ENCODE measurements around the gene EFNA5. TPM values are rescaled to one million over a fixed set of nuclear protein-coding genes. Genes with fewer than 3 reads are reported as not detected.

The EFNA5 gene
- total RNA-seq, 1 experiment from 2014 or later, result 0.22 TPM

- intact Hi-C loops (cut with micrococcal nuclease), result no loop called here
- H3K36me3 ChIP-seq (ENCODE audit: control insufficient read depth in 1 of 2, insufficient read depth in 2 of 2, low read length in 2 of 2), result no peaks in the 10 kb centered on the region
- TF ChIP-seq SRF (IDR thresholded peaks at IDR 0.05; ENCODE audit: low read depth), result no peak
- TF ChIP-seq, protein P1, sequence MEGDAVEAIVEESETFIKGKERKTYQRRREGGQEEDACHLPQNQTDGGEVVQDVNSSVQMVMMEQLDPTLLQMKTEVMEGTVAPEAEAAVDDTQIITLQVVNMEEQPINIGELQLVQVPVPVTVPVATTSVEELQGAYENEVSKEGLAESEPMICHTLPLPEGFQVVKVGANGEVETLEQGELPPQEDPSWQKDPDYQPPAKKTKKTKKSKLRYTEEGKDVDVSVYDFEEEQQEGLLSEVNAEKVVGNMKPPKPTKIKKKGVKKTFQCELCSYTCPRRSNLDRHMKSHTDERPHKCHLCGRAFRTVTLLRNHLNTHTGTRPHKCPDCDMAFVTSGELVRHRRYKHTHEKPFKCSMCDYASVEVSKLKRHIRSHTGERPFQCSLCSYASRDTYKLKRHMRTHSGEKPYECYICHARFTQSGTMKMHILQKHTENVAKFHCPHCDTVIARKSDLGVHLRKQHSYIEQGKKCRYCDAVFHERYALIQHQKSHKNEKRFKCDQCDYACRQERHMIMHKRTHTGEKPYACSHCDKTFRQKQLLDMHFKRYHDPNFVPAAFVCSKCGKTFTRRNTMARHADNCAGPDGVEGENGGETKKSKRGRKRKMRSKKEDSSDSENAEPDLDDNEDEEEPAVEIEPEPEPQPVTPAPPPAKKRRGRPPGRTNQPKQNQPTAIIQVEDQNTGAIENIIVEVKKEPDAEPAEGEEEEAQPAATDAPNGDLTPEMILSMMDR (IDR thresholded peaks at IDR 0.05 in 2 of 3, conservative IDR thresholded peaks at IDR 0.05 in 1 of 3; ENCODE audit: borderline replicate concordance in 1 of 3, insufficient read depth in 1 of 3, low read depth in 2 of 3, low read length in 2 of 3), result no peak
- TF ChIP-seq ELF1 (IDR thresholded peaks at IDR 0.05; ENCODE audit: borderline replicate concordance, low read depth), result no peak
- no peak for TF ChIP-seq RAD21 (IDR thresholded peaks at IDR 0.05; ENCODE audit: low read depth)
- TF ChIP-seq, protein P2, sequence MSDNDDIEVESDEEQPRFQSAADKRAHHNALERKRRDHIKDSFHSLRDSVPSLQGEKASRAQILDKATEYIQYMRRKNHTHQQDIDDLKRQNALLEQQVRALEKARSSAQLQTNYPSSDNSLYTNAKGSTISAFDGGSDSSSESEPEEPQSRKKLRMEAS (IDR thresholded peaks at IDR 0.05), result no peak
- ChIA-PET POLR2A (no interaction called here), CTCF (interaction anchor here (4.6 kb wide), 1 partner anchor 11 kb away, joined by 20 read pairs; no protein-coding TSS in a partner anchor), RAD21 (ENCODE audit: low non-redundant PET in 1 of 2, low total read pairs in 2 of 2, uncharacterized antibody in 2 of 2, unreplicated experiment in 2 of 2) (no interaction called here)
- H3K4me2 ChIP-seq (ENCODE audit: low read length), result no peak overlapping the region
- H3K9me2 ChIP-seq (ENCODE audit: insufficient read depth), result no peaks in the 10 kb centered on the region
- DNase-seq (ENCODE audit: low read depth, low spot score) (no peak), ATAC-seq (no peak)
- no peaks in the 10 kb centered on the region for H3K79me2 ChIP-seq (ENCODE audit: insufficient read depth, low read length)
- H2AFZ ChIP-seq (ENCODE audit: low read depth, low read length, poor library complexity, severe bottlenecking), result no peak overlapping the region
- H3K27ac ChIP-seq (ENCODE audit: low read depth, low read length), result no peak overlapping the region
- H3K4me1 ChIP-seq (ENCODE audit: control insufficient read depth in 1 of 2, insufficient read depth in 2 of 2, low read length in 2 of 2), result no peaks in the 10 kb centered on the region
- no peaks in the 10 kb centered on the region for H3K9me3 ChIP-seq (ENCODE audit: control insufficient read depth in 1 of 2, insufficient read depth in 1 of 2, low read depth in 1 of 2, low read length in 2 of 2)
- no peaks in the 10 kb centered on the region for H4K20me1 ChIP-seq (ENCODE audit: insufficient read depth)
- H3K4me3 ChIP-seq (replicated peaks in 1 of 2; ENCODE audit: low read depth in 1 of 2, low read length in 2 of 2), result no peak overlapping the region
- BruUV-seq (replicated peaks), result no TSS peak
- no peaks in the 10 kb centered on the region for H3K27me3 ChIP-seq (ENCODE audit: insufficient read depth, low read length)
- no peak overlapping the region for H3K9ac ChIP-seq (ENCODE audit: low read length)
Observed at GRCh38 chr5:107582625-107583024, 88.1 kb downstream of the EFNA5 start.

DNA sequence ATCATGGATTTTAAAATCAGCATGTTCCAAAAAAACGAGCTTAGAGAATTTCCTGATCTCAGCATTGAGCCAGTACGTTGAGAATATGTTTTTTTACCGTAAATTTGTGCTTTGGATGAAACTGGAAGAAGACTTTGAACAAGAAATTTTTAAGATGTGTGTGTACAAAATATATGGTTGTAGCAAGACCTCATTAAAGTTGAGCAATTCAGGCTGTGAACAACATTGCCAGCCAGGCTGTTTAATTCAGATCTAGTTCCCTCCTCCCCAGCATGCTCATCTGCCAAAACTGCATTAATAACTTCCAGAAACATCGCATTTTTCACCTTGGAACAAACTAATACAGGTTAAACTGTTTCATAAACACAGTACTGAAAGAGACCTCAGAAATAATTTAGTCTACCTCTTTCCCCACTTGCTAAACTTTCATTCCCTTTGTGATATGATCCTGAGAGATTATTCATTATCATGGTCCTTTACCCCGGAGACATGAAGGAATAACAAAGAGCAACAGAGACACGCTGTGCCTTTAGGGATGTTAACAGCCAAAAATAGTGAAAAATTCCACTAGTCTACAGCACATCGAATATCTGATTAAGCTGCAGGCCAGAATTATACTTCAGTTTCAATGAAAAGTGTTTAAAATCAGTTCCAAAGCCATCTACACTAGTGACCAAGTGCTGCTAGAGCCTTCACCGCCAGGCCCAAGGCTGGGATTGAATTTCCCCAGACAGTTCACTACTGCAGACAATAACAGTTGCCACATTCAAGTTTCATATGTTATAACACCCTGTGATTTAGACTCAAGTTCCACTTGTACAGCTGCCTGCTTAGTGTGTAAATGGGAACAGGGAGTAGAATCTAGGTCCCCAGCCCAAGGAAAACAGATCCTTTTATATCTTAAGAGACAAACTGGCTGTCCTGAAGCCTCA is 89.6 kb downstream of the EFNA5 start:
- ChIA-PET POLR2A (no interaction called here), CTCF (interaction anchor here (4.6 kb wide), 1 partner anchor 9 kb away, joined by 20 read pairs; no protein-coding TSS in a partner anchor), RAD21 (ENCODE audit: low non-redundant PET in 1 of 2, low total read pairs in 2 of 2, uncharacterized antibody in 2 of 2, unreplicated experiment in 2 of 2) (no interaction called here)
- TF ChIP-seq RAD21 (IDR thresholded peaks at IDR 0.05; ENCODE audit: low read depth) (no peak), ATF3 (IDR thresholded peaks at IDR 0.05) (no peak), ZBTB33 (IDR thresholded peaks at IDR 0.05; ENCODE audit: extremely low read depth, insufficient replicate concordance, low read length) (no peak), SRF (IDR thresholded peaks at IDR 0.05; ENCODE audit: low read depth) (no peak), ELF1 (IDR thresholded peaks at IDR 0.05; ENCODE audit: borderline replicate concordance, low read depth) (no peak), FOSL1 (IDR thresholded peaks at IDR 0.05; ENCODE audit: low read depth) (no peak), POLR2A (IDR thresholded peaks at IDR 0.05; ENCODE audit: borderline replicate concordance, extremely low read depth, insufficient read depth, insufficient read length) (no peak), POLR2AphosphoS5 (IDR thresholded peaks at IDR 0.05; ENCODE audit: low read depth, low read length) (no peak), EZH2 (IDR thresholded peaks at IDR 0.05) (no peak), ZFX (IDR thresholded peaks at IDR 0.05) (no peak)
- Histone ChIP-seq H3K27me3 (ENCODE audit: insufficient read depth, low read length) (no peaks in the 10 kb centered on the region), H3K9ac (ENCODE audit: low read length) (no peak overlapping the region), H3K9me3 (ENCODE audit: control insufficient read depth in 1 of 2, insufficient read depth in 1 of 2, low read depth in 1 of 2, low read length in 2 of 2) (no peaks in the 10 kb centered on the region), H2AFZ (ENCODE audit: low read depth, low read length, poor library complexity, severe bottlenecking) (no peak overlapping the region), H3K4me3 (replicated peaks in 1 of 2; ENCODE audit: low read depth in 1 of 2, low read length in 2 of 2) (no peak overlapping the region), H3K27ac (ENCODE audit: low read depth, low read length) (no peak overlapping the region), H3K4me1 (ENCODE audit: control insufficient read depth in 1 of 2, insufficient read depth in 2 of 2, low read length in 2 of 2) (no peaks in the 10 kb centered on the region), H3K79me2 (ENCODE audit: insufficient read depth, low read length) (no peaks in the 10 kb centered on the region), H4K20me1 (ENCODE audit: insufficient read depth) (no peaks in the 10 kb centered on the region), H3K9me2 (ENCODE audit: insufficient read depth) (no peaks in the 10 kb centered on the region), H3K4me2 (ENCODE audit: low read length) (no peak overlapping the region), H3K36me3 (ENCODE audit: control insufficient read depth in 1 of 2, insufficient read depth in 2 of 2, low read length in 2 of 2) (no peaks in the 10 kb centered on the region)
- DNase-seq (ENCODE audit: low read depth, low spot score) (no peak), ATAC-seq (no peak)
- no TSS peak for BruUV-seq (replicated peaks)
- intact Hi-C loops (cut with micrococcal nuclease), result no loop called here
